OCI-LY3 (cell line): ENCODE results near the gene EXOC6.

Source experiments
- H2AFZ ChIP-seq: fragments of 200-600, 300-600 bp; shearing (Covaris generic); 2 replicates; pipeline ENCODE4 v1.6.0; 2014; ENCODE audit warnings: antibody characterized with exemption, low read depth, low read length
- H3K27ac ChIP-seq: fragments of 200-600, 300-600 bp; sonication (generic); 2 replicates; pipeline ENCODE4 v1.5.1; 2014; ENCODE audit warnings: mild to moderate bottlenecking, low read length, moderate library complexity, mixed read lengths
- H3K27me3 ChIP-seq: fragments of 200-600, 300-600 bp; sonication (generic); 2 replicates; pipeline ENCODE4 v1.6.1; 2014; ENCODE audit warnings: low read depth, low read length, mixed read lengths
- H3K36me3 ChIP-seq: fragments of 200-600, 300-600 bp; sonication (generic); replicated peaks from 2 replicates; pipeline ENCODE3; 2014; ENCODE audit warnings: low read depth, low read length, mixed read lengths
- H3K4me1 ChIP-seq: fragments of 300-600, 200-600 bp; sonication (generic); 2 replicates; pipeline ENCODE4 v1.6.1; 2014; ENCODE audit warnings: low read length, mixed read lengths
- H3K4me2 ChIP-seq: fragments of 200-600, 300-600 bp; sonication (generic); 2 replicates; pipeline ENCODE4 v1.6.1; 2014; ENCODE audit warnings: low read length, mixed read lengths
- H3K4me3 ChIP-seq: fragments of 300-600, 200-600 bp; sonication (generic); 2 replicates; pipeline ENCODE4 v1.5.1; 2014; ENCODE audit warnings: antibody characterized with exemption, mild to moderate bottlenecking, low read length, moderate library complexity
- H3K79me2 ChIP-seq: fragments of 300-600, 200-600 bp; shearing (Covaris generic); 2 replicates; pipeline ENCODE4 v1.6.1; 2014; ENCODE audit warnings: mild to moderate bottlenecking, low read length, mixed read lengths
- H3K9ac ChIP-seq: fragments of 300-600, 200-600 bp; shearing (Covaris generic); 2 replicates; pipeline ENCODE4 v1.6.0; 2014; ENCODE audit warnings: mild to moderate bottlenecking, low read length, moderate library complexity
- H3K9me3 ChIP-seq: fragments of 200-600, 300-600 bp; shearing (Covaris generic); 2 replicates; pipeline ENCODE4 v1.6.1; 2014; ENCODE audit warnings: low read length, mixed read lengths; ENCODE audit not compliant: insufficient read depth
- H4K20me1 ChIP-seq: fragments of 200-600, 300-600 bp; sonication (generic); 2 replicates; pipeline ENCODE4 v1.6.1; 2016; ENCODE audit warnings: low read length, mixed read lengths; ENCODE audit not compliant: insufficient read depth
- EZH2phosphoT487 ChIP-seq: fragments of 200-600 bp; shearing (Covaris generic); IDR thresholded peaks from 2 replicates; pipeline ENCODE4 v1.6.1; 2018; ENCODE audit warnings: antibody characterized with exemption, mixed run types, low read depth
- TF ChIP-seq, protein P1 (sequence below): fragments of 200-600, 300-600 bp; sonication (generic); IDR thresholded peaks from 2 replicates; pipeline ENCODE4 v1.5.1; 2014; ENCODE audit warnings: antibody characterized with exemption, low read length, low read depth

Gene EXOC6

GRCh38 chr10:92822964-92823363 lies 25.4 kb upstream of the EXOC6 start:
- no peaks in the 10 kb centered on the region for H3K79me2 ChIP-seq
- H3K4me2 ChIP-seq, result no peak overlapping the region
- H3K9ac ChIP-seq, result no peak overlapping the region
- no peak overlapping the region for H3K4me3 ChIP-seq
- H3K36me3 ChIP-seq, result peaks cover 4% of the 10 kb centered on the region
- H4K20me1 ChIP-seq, result no peaks in the 10 kb centered on the region
- TF ChIP-seq, protein P1, sequence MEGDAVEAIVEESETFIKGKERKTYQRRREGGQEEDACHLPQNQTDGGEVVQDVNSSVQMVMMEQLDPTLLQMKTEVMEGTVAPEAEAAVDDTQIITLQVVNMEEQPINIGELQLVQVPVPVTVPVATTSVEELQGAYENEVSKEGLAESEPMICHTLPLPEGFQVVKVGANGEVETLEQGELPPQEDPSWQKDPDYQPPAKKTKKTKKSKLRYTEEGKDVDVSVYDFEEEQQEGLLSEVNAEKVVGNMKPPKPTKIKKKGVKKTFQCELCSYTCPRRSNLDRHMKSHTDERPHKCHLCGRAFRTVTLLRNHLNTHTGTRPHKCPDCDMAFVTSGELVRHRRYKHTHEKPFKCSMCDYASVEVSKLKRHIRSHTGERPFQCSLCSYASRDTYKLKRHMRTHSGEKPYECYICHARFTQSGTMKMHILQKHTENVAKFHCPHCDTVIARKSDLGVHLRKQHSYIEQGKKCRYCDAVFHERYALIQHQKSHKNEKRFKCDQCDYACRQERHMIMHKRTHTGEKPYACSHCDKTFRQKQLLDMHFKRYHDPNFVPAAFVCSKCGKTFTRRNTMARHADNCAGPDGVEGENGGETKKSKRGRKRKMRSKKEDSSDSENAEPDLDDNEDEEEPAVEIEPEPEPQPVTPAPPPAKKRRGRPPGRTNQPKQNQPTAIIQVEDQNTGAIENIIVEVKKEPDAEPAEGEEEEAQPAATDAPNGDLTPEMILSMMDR, result peak; percentile 26; the same call in 1 of the 2 replicates
- no peak for TF ChIP-seq EZH2phosphoT487
- H3K27me3 ChIP-seq, result no peaks in the 10 kb centered on the region
- no peak overlapping the region for H2AFZ ChIP-seq
- H3K27ac ChIP-seq, result no peak overlapping the region
- H3K9me3 ChIP-seq, result no peaks in the 10 kb centered on the region
- H3K4me1 ChIP-seq, result peaks cover 35% of the 10 kb centered on the region

GRCh38 chr10:92826061-92826460 lies 22.3 kb upstream of the EXOC6 start:
- Histone ChIP-seq H3K27ac (no peak overlapping the region), H3K4me3 (no peak overlapping the region), H3K79me2 (no peaks in the 10 kb centered on the region), H3K9me3 (no peaks in the 10 kb centered on the region), H2AFZ (no peak overlapping the region), H3K4me1 (peaks cover 24% of the 10 kb centered on the region), H3K9ac (no peak overlapping the region), H3K27me3 (no peaks in the 10 kb centered on the region), H3K36me3 (peaks cover 4% of the 10 kb centered on the region), H3K4me2 (no peak overlapping the region), H4K20me1 (no peaks in the 10 kb centered on the region)
- TF ChIP-seq, protein P1, result no peak
- no peak for TF ChIP-seq EZH2phosphoT487

DNA sequence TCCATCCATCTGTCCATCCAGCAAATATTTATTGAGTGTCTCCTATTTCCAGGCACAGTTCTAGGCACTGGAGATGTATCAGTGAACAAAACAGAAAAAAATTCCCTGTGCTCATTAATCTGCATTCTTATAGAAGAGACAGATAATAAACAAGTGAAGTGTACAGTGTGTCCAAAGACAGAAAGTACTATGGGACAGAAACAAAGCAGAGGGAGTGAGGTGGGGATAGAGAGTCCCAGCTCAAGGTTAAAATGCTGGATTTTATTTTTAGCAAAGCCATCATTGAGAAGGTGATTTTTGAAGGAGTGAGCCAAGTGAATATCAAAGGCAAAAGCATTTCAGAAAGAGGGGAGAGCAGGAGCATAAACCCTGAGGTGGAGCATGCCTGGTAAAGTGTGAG lies 21.8 kb upstream of the EXOC6 start:
- Histone ChIP-seq H3K27ac (no peak overlapping the region), H3K79me2 (no peaks in the 10 kb centered on the region), H3K4me3 (no peak overlapping the region), H3K27me3 (no peaks in the 10 kb centered on the region), H3K4me1 (peaks cover 20% of the 10 kb centered on the region), H2AFZ (no peak overlapping the region), H3K4me2 (no peak overlapping the region), H4K20me1 (no peaks in the 10 kb centered on the region), H3K9me3 (no peaks in the 10 kb centered on the region), H3K9ac (no peak overlapping the region), H3K36me3 (peaks cover 2% of the 10 kb centered on the region)
- TF ChIP-seq, protein P1, result no peak
- no peak for TF ChIP-seq EZH2phosphoT487

GRCh38 chr10:92829042-92829785 lies 19.1 kb upstream of the EXOC6 start:
- no peak overlapping the region for H3K9ac ChIP-seq
- H3K79me2 ChIP-seq, result no peaks in the 10 kb centered on the region
- H2AFZ ChIP-seq, result no peak overlapping the region
- H3K36me3 ChIP-seq, result no peaks in the 10 kb centered on the region
- no peak overlapping the region for H3K4me2 ChIP-seq
- H4K20me1 ChIP-seq, result no peaks in the 10 kb centered on the region
- H3K27ac ChIP-seq, result no peak overlapping the region
- H3K9me3 ChIP-seq, result no peaks in the 10 kb centered on the region
- TF ChIP-seq EZH2phosphoT487, result no peak
- TF ChIP-seq, protein P1, result no peak
- peaks cover 9% of the 10 kb centered on the region for H3K4me1 ChIP-seq
- H3K27me3 ChIP-seq, result no peaks in the 10 kb centered on the region
- no peak overlapping the region for H3K4me3 ChIP-seq
